Ovary (tissue), 3 donors: ENCODE measurements around the gene RNASE13.

Experiments used
- EP300 ChIP-seq: sonication (generic); formaldehyde crosslinking; IDR thresholded peaks from one replicate; pipeline ENCODE4 v1.6.1; 2017; ENCODE audit warnings: antibody characterized with exemption
- POLR2A ChIP-seq: fragments of 450-650 bp; IDR thresholded peaks from one replicate; pipeline ENCODE4 v1.6.1; 2017; ENCODE audit warnings: antibody characterized with exemption, mild to moderate bottlenecking, moderate library complexity
- TF ChIP-seq, protein P1 (sequence below), 3 donors: fragments of 450-650 bp in 2 of 3; fragments of 200-600 bp in 1 of 3; IDR thresholded peaks; one replicate each; pipeline versions ENCODE4 v1.5.1 to v1.8.0; 2016 to 2022; ENCODE audit warnings: antibody characterized with exemption in 3 of 3, mild to moderate bottlenecking in 1 of 3
- donor health status: DM: no; HTN: no; CAD: no.

DNA sequence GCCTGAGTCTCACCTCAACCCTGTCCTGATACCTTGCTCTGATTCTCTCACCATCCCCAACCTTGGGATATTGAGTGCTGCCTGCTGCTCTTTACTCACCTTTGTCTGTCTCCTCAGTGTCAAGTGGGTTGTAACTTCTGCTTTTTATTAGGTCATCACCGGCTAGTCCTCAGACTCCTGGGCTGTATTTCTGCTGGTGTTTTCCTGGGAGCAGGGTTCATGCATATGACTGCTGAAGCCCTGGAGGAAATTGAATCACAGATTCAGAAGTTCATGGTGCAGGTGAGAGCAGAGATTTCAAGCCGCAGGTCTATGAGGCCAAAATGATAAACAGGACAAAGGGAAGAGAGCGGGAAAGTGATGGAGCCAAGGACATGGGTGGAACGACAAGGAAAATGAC, 35.0 kb downstream of the RNASE13 start:
- TF ChIP-seq POLR2A (no peak), EP300 (no peak)
- TF ChIP-seq, protein P1, sequence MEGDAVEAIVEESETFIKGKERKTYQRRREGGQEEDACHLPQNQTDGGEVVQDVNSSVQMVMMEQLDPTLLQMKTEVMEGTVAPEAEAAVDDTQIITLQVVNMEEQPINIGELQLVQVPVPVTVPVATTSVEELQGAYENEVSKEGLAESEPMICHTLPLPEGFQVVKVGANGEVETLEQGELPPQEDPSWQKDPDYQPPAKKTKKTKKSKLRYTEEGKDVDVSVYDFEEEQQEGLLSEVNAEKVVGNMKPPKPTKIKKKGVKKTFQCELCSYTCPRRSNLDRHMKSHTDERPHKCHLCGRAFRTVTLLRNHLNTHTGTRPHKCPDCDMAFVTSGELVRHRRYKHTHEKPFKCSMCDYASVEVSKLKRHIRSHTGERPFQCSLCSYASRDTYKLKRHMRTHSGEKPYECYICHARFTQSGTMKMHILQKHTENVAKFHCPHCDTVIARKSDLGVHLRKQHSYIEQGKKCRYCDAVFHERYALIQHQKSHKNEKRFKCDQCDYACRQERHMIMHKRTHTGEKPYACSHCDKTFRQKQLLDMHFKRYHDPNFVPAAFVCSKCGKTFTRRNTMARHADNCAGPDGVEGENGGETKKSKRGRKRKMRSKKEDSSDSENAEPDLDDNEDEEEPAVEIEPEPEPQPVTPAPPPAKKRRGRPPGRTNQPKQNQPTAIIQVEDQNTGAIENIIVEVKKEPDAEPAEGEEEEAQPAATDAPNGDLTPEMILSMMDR (IDR thresholded peaks at IDR 0.05): no peak
